GM19467 (cell line): ENCODE measurements around the gene EIF2A.

ENCODE experiments used
- ATAC-seq: cut with Tn5 transposase; IDR thresholded peaks from one replicate; pipeline ENCODE4 v1.9.1; 2021; ENCODE audit warnings: mild to moderate bottlenecking, moderate library complexity; ENCODE audit not compliant: unreplicated experiment

EIF2A gene

GRCh38 chr3:150543128-150543527 lies 3.5 kb upstream of the EIF2A start:
- ATAC-seq, result no peak

- ATAC-seq, result no peak
Measured at GRCh38 chr3:150543531-150543930, 3.1 kb upstream of the EIF2A start.

GRCh38 chr3:150544041-150544440 lies 2.5 kb upstream of the EIF2A start:
- no peak for ATAC-seq

- no peak for ATAC-seq
Measured at GRCh38 chr3:150544726-150545125, 1.9 kb upstream of the EIF2A start.

GRCh38 chr3:150545419-150546225 lies 965 bp upstream of the EIF2A start:
- ATAC-seq, result peak; percentile 2

- ATAC-seq, result no peak
Measured at GRCh38 chr3:150547045-150547741, 606 bp downstream of the EIF2A start.

- no peak for ATAC-seq
Measured at GRCh38 chr3:150555859-150556436, 9.4 kb downstream of the EIF2A start.

- no peak for ATAC-seq
Measured at GRCh38 chr3:150556792-150557191, 10.2 kb downstream of the EIF2A start.

GRCh38 chr3:150557725-150558124 lies 11.1 kb downstream of the EIF2A start:
- ATAC-seq, result no peak

- ATAC-seq, result no peak
Measured at GRCh38 chr3:150564243-150564642, 17.7 kb downstream of the EIF2A start.

GRCh38 chr3:150567328-150567727 lies 20.7 kb downstream of the EIF2A start:
- no peak for ATAC-seq

- ATAC-seq, result no peak
Measured at GRCh38 chr3:150577855-150578254, 31.3 kb downstream of the EIF2A start.

GRCh38 chr3:150581174-150581573 lies 34.6 kb downstream of the EIF2A start:
- ATAC-seq, result no peak

- ATAC-seq, result peak; percentile 61
Measured at GRCh38 chr3:150582620-150583019, 36.0 kb downstream of the EIF2A start.

- no peak for ATAC-seq
Measured at GRCh38 chr3:150583028-150583427, 36.4 kb downstream of the EIF2A start.

GRCh38 chr3:150588027-150588830 lies 41.6 kb downstream of the EIF2A start:
- no peak for ATAC-seq

- no peak for ATAC-seq
Measured at GRCh38 chr3:150589759-150590158, 43.2 kb downstream of the EIF2A start.

GRCh38 chr3:150594150-150594549 lies 47.6 kb downstream of the EIF2A start:
- no peak for ATAC-seq

GRCh38 chr3:150597646-150598045 lies 51.1 kb downstream of the EIF2A start:
- ATAC-seq, result no peak

- ATAC-seq, result no peak
Measured at GRCh38 chr3:150599611-150600297, 53.2 kb downstream of the EIF2A start.
